Measurements from ENCODE around the gene TRABD2B.

TRABD2B gene

GRCh38 chr1:48007047-48007446 lies 9.9 kb upstream of the TRABD2B start:
- no peak overlapping the region for H3K4me3 ChIP-seq (ENCODE audit: low read depth, low read length)
- TF ChIP-seq CTCF (IDR thresholded peaks at IDR 0.05; ENCODE audit: control insufficient read depth, extremely low read depth, insufficient read depth) = no peak
- DNase-seq (ENCODE audit: low read depth) = no peak

GRCh38 chr1:48006264-48006663 lies 9.1 kb upstream of the TRABD2B start:
- TF ChIP-seq CTCF (IDR thresholded peaks at IDR 0.05; ENCODE audit: control insufficient read depth, extremely low read depth, insufficient read depth) = no peak
- H3K4me3 ChIP-seq (ENCODE audit: low read depth, low read length) = no peak overlapping the region
- DNase-seq (ENCODE audit: low read depth) = no peak

- TF ChIP-seq CTCF (IDR thresholded peaks at IDR 0.05; ENCODE audit: control insufficient read depth, extremely low read depth, insufficient read depth) = no peak
- no peak overlapping the region for H3K4me3 ChIP-seq (ENCODE audit: low read depth, low read length)
- DNase-seq (ENCODE audit: low read depth) = no peak
Observed at GRCh38 chr1:48005253-48006117, 8.3 kb upstream of the TRABD2B start.

GRCh38 chr1:48003741-48004531 lies 6.8 kb upstream of the TRABD2B start:
- H3K4me3 ChIP-seq (ENCODE audit: low read depth, low read length) = no peak overlapping the region
- no peak for TF ChIP-seq CTCF (IDR thresholded peaks at IDR 0.05; ENCODE audit: control insufficient read depth, extremely low read depth, insufficient read depth)
- no peak for DNase-seq (ENCODE audit: low read depth)

- H3K4me3 ChIP-seq (ENCODE audit: low read depth, low read length) = no peak overlapping the region
- TF ChIP-seq CTCF (IDR thresholded peaks at IDR 0.05; ENCODE audit: control insufficient read depth, extremely low read depth, insufficient read depth) = no peak
- DNase-seq (ENCODE audit: low read depth) = no peak
Observed at GRCh38 chr1:48002142-48002541, 5.0 kb upstream of the TRABD2B start.

GRCh38 chr1:48001696-48002095 lies 4.5 kb upstream of the TRABD2B start:
- TF ChIP-seq CTCF (IDR thresholded peaks at IDR 0.05; ENCODE audit: control insufficient read depth, extremely low read depth, insufficient read depth) = no peak
- no peak overlapping the region for H3K4me3 ChIP-seq (ENCODE audit: low read depth, low read length)
- DNase-seq (ENCODE audit: low read depth) = no peak
